Panc1 (cell line): ENCODE results near the gene ICE2. TPM values are rescaled to one million over a fixed set of nuclear protein-coding genes. Genes with fewer than 3 reads are reported as not detected.

Experiments used
- ATAC-seq: fragments of 200-7000 bp; cut with Tn5 transposase; 2 replicates; pipeline ENCODE4 v1.9.1; 2020; ENCODE audit warnings: mild to moderate bottlenecking, moderate library complexity
- BruUV-seq: library from RNA; stranded (reverse); fragments of 400-500 nt; replicated peaks from 2 replicates; lab custom pipeline; 2021; lab: Mats Ljungman, UMichigan
- CTCF ChIA-PET: fragments of 300-600 bp; sonication (Branson Sonifier 250); formaldehyde crosslinking; loops from one replicate; lab custom pipeline; 2022; ENCODE audit warnings: antibody characterized with exemption; lab: Charles Lee
- POLR2A ChIA-PET: fragments of 300-600 bp; sonication (Branson Sonifier 250); formaldehyde crosslinking; loops from one replicate; lab custom pipeline; 2022; ENCODE audit warnings: antibody characterized with exemption; lab: Charles Lee
- DNase-seq: peaks from one replicate; pipeline ENCODE4 v3.0.0-alpha.2; 2010; ENCODE audit warnings: low read depth, low spot score
- H3K27ac ChIP-seq: 2 replicates; pipeline ENCODE4 v1.5.1; 2011; ENCODE audit warnings: mild to moderate bottlenecking, low read length, inconsistent platforms
- H3K27me3 ChIP-seq: fragments of 200-500 bp; sonication (Bioruptor generic); 2 replicates; pipeline ENCODE4 v1.6.0; 2014; ENCODE audit warnings: low read length, inconsistent platforms; ENCODE audit not compliant: control insufficient read depth, insufficient read depth
- H3K36me3 ChIP-seq: fragments of 200-500 bp; sonication (Bioruptor generic); 2 replicates; pipeline ENCODE4 v1.5.1; 2014; ENCODE audit warnings: inconsistent platforms, mild to moderate bottlenecking, low read length, moderate library complexity; ENCODE audit not compliant: control insufficient read depth, insufficient read depth
- H3K4me1 ChIP-seq: 2 replicates; pipeline ENCODE4 v1.5.1; 2011; ENCODE audit warnings: inconsistent platforms, mild to moderate bottlenecking, low read length, moderate library complexity; ENCODE audit not compliant: control insufficient read depth, insufficient read depth
- H3K4me3 ChIP-seq, 2 experiments: 2 replicates each; pipeline ENCODE4 v1.5.1; 2011 to 2012; ENCODE audit warnings: low read depth in 2 of 2, low read length in 2 of 2, mild to moderate bottlenecking in 2 of 2, inconsistent platforms in 1 of 2, moderate library complexity in 1 of 2
- H3K9me3 ChIP-seq: fragments of 200-500 bp; sonication (Bioruptor generic); 2 replicates; pipeline ENCODE4 v1.5.1; 2014; ENCODE audit warnings: low read depth, mild to moderate bottlenecking, inconsistent platforms, low read length, moderate library complexity; ENCODE audit not compliant: control insufficient read depth, insufficient read depth
- CTCF ChIP-seq: fragments of 450-650 bp; IDR thresholded peaks from 2 replicates; pipeline ENCODE4 v1.5.1; 2017; ENCODE audit warnings: mild to moderate bottlenecking
- POLR2AphosphoS5 ChIP-seq: IDR thresholded peaks from 2 replicates; pipeline ENCODE4 v1.6.1; 2012; ENCODE audit warnings: mild to moderate bottlenecking, low read depth, low read length, moderate library complexity
- REST ChIP-seq, 2 experiments: IDR thresholded peaks; 2 replicates each; pipeline ENCODE4 v1.6.1; 2011 to 2012; ENCODE audit warnings: low read depth in 2 of 2, control low read depth in 1 of 2, low read length in 1 of 2, mild to moderate bottlenecking in 1 of 2, moderate library complexity in 1 of 2; ENCODE audit not compliant: insufficient read depth in 1 of 2
- SIN3A ChIP-seq: IDR thresholded peaks from 2 replicates; pipeline ENCODE4 v1.6.1; 2012; ENCODE audit warnings: low read depth, mild to moderate bottlenecking, low read length, moderate library complexity, borderline replicate concordance; ENCODE audit not compliant: insufficient read depth
- TCF7L2 ChIP-seq: IDR thresholded peaks from 2 replicates; pipeline ENCODE4 v1.6.1; 2011; ENCODE audit warnings: mild to moderate bottlenecking, low read depth, low read length, inconsistent platforms
- in situ Hi-C: cut with HindIII; loops from 2 replicates; pipeline ENCODE4 v1.10.0; 2016; ENCODE audit warnings: low sequenced_read_pairs, low pct_unique_long_range_greater_than_20kb
- intact Hi-C: fragments of 100-400 bp; cut with micrococcal nuclease; formaldehyde crosslinking; loops from one replicate; pipeline ENCODE4 v1.10.0; 2022; ENCODE audit not compliant: unreplicated experiment
- total RNA-seq: library from RNA; stranded (reverse); gene quantifications from one replicate; pipeline ENCODE4 v1.2.1, GENCODE V29; 2021; ENCODE audit not compliant: unreplicated experiment

Gene ICE2
- total RNA-seq, 1 experiment from 2014 or later = 66.2 TPM

GRCh38 chr15:60448668-60449360 lies 30.1 kb downstream of the ICE2 start:
- TF ChIP-seq TCF7L2 (no peak), CTCF (no peak)
- no TSS peak for BruUV-seq
- POLR2A ChIA-PET = interaction anchor here (0.7 to 1.1 kb wide), 2 partner anchors 15 to 60 kb away, joined by 3 to 4 read pairs; no protein-coding TSS in a partner anchor
- Histone ChIP-seq H3K27me3 (no peaks in the 10 kb centered on the region), H3K4me3 (no peak overlapping the region), H3K36me3 (peaks cover 36% of the 10 kb centered on the region; the same call in 1 of the 2 replicates), H3K27ac (no peak overlapping the region), H3K4me1 (peaks cover 2% of the 10 kb centered on the region; the same call in 1 of the 2 replicates), H3K9me3 (no peaks in the 10 kb centered on the region)
- ATAC-seq = no peak
- in situ Hi-C loops = no loop called here
- DNase-seq = no peak
- CTCF ChIA-PET = no interaction called here
- intact Hi-C loops = loop anchor here (10.0 kb wide), 1 partner anchor 84 kb away; no protein-coding TSS in a partner anchor

- in situ Hi-C loops (loop anchor here (5.0 kb wide), 1 partner anchor 82 kb away; no protein-coding TSS in a partner anchor), intact Hi-C loops (loop anchor here (10.0 kb wide), 1 partner anchor 80 kb away; no protein-coding TSS in a partner anchor)
- TF ChIP-seq POLR2AphosphoS5 (no peak), CTCF (peak; percentile 64; the same call in 1 of the 2 replicates)
- DNase-seq (no peak), ATAC-seq (no peak)
- peaks cover 14% of the 10 kb centered on the region for H3K4me1 ChIP-seq
- no TSS peak for BruUV-seq
- H3K36me3 ChIP-seq = peaks cover 14% of the 10 kb centered on the region; the same call in 1 of the 2 replicates
- no peak overlapping the region for H3K4me3 ChIP-seq
- CTCF ChIA-PET = interaction anchor here (0.6 kb wide), 1 partner anchor 186 kb away, joined by 3 read pairs; no protein-coding TSS in a partner anchor
- H3K9me3 ChIP-seq = no peaks in the 10 kb centered on the region
- no peaks in the 10 kb centered on the region for H3K27me3 ChIP-seq
- POLR2A ChIA-PET = interaction anchor here (0.6 kb wide), 1 partner anchor 1545 kb away, joined by 6 read pairs; no protein-coding TSS in a partner anchor
- H3K27ac ChIP-seq = no peak overlapping the region
Observed at GRCh38 chr15:60444289-60444912, 34.5 kb downstream of the ICE2 start.

GRCh38 chr15:60442763-60443162 lies 36.2 kb downstream of the ICE2 start:
- Histone ChIP-seq H3K36me3 (peaks cover 4% of the 10 kb centered on the region; the same call in 1 of the 2 replicates), H3K4me3 (no peak overlapping the region), H3K9me3 (no peaks in the 10 kb centered on the region), H3K27me3 (no peaks in the 10 kb centered on the region), H3K4me1 (peaks cover 14% of the 10 kb centered on the region), H3K27ac (peak overlapping the region; percentile 48; the same call in 1 of the 2 replicates)
- intact Hi-C loops = loop anchor here (10.0 kb wide), 1 partner anchor 78 kb away; no protein-coding TSS in a partner anchor
- ATAC-seq = no peak
- in situ Hi-C loops = loop anchor here (5.0 kb wide), 1 partner anchor 80 kb away; no protein-coding TSS in a partner anchor
- BruUV-seq = no TSS peak
- no peak for DNase-seq
- ChIA-PET CTCF (interaction anchor here (0.6 kb wide), 2 partner anchors 105 to 439 kb away, joined by 3 to 10 read pairs; partner anchors contain the start of gene FOXB1), POLR2A (no interaction called here)
- no peak for TF ChIP-seq TCF7L2
- TF ChIP-seq POLR2AphosphoS5 = no peak
- TF ChIP-seq REST (IDR thresholded peaks at IDR 0.05; ENCODE audit: insufficient read depth in 1 of 2, low read depth in 2 of 2, low read length in 1 of 2) = no peak
- no peak for TF ChIP-seq SIN3A
- no peak for TF ChIP-seq CTCF
